GM21717 (cell line): ENCODE measurements around the gene ARAP1.

ENCODE experiments used
- ATAC-seq: cut with Tn5 transposase; IDR thresholded peaks from one replicate; pipeline ENCODE4 v1.9.1; 2021; ENCODE audit warnings: mild to moderate bottlenecking, moderate library complexity; ENCODE audit not compliant: unreplicated experiment

Gene ARAP1

DNA sequence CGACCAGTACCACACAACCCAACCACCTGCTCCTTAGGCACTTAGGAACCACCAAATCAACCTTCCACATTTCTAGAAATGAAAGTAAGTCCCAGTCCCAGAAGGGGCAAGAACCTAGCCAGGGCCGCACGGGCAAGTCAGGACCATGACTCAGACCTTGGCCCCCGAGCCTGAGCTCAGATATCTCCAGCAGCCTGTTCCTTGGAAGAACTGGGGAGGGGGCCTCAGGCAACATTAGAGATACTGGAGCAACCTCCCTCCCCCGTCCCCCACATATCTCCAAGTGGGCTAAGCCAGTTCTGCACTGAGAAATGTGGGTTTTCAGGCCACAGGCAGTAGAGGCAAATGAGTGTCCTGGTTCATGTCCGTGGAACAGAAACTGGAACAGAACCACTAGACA, 7.7 kb downstream of the ARAP1 start:
- no peak for ATAC-seq

DNA sequence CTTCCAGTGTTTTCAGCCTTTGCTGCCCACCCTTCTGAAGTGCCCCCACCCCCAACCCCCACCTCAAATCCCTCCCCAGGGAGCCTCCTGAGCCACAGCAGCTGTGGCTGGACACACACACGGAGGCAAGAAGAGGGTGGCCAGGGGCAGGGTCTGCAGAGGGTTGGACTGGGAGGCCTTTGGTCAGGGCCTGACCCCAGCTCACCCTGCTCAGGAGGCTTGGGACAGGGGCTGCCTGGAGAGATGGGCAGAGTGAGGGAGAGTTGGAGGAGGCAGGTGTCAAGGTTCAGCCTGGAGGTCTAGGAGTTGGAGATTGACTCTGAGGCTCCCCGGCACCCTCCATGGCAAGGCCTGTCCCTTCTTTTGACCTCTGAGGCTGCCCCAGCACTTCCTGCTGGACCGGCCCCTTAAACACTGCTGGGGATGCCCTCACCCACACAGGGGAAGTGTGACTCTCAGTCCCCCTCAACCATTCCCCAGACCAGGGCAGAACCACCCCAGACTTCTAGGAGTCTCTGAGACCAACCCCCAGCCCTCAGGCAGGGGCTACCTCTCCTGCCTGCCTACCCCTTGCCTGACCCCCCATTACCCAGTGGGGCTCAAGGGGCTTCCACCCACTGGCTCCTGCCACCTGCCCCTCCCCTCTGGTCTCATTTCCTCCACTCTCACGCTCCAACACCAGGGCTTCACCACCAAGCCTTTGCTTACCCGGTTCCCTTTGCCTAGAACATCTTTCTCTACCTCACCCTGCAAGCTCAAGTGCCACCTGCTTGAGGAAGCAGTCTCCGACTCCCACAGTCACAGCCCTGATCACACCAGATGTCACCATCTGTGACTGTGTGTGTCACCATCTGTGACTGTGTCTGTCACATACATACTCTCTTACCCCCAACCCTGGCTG, 8.6 kb downstream of the ARAP1 start:
- ATAC-seq: no peak

DNA sequence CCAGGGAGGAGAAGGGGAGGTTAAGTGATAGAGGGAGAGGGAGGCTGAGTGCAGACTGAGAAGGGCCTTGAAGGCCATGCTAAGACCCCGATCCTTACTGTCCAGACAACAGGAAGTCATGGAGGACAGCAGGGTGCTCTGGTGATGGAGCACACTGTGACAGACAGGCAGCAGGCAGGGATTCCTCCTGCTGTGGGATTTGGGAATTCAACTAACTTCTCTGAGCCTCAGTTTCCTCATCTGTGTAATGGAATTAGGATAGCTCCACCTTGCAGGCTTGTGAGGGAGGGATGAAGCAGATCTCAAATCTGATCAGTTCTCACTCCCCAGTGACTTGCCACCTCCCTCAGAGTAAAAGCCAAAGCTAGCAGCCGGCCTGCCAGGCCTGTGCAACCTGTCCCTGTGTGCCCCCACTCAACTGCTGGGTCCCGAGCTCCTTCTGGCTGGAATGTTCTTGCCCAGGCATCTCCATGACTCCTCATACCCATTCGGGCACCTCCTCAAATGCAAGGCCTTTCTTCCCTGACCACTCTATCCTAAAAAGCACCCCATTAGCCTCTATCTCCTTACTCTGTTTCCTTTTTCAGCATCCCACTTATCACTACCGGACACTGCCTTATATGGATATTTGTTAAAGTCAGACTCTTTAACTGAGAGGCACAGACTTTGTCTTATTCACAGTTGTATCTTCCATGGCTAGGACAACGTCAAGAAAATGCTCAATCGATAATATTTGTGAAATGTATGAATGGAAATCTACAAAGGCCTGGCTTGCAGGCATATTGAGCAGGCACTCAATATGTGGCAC, 9.5 kb downstream of the ARAP1 start:
- no peak for ATAC-seq

DNA sequence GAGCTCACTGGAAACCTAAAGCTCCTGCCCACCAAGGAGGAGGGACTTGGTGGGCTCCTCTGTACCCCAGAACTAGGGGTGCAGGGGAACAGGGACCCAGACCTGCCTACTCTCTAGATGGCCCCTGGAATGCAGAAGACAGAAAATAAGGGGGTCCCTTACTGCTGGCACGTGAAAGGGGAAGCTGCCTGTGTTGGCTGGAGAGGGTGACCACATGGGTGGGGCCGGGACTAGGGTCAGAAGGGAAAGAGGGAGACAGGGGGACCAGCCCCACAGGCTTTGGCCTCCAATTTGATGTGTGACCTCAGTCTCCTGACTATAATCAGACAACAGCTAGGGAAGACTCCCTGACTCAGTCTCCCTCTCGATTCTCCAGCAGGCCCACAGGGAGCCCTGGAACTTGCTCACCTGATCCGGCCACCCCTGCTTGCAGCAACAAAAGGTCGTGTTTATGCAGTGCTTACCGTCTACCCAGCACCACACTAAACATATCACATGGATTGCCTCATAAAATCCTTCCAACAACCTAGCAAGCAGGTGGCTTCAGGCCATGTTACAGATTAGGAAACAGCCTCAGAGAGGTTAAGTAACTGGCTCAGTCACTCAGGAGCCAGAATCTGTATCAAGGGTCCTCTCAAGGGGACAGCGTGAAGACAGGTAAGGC, 10.2 kb downstream of the ARAP1 start:
- no peak for ATAC-seq

DNA sequence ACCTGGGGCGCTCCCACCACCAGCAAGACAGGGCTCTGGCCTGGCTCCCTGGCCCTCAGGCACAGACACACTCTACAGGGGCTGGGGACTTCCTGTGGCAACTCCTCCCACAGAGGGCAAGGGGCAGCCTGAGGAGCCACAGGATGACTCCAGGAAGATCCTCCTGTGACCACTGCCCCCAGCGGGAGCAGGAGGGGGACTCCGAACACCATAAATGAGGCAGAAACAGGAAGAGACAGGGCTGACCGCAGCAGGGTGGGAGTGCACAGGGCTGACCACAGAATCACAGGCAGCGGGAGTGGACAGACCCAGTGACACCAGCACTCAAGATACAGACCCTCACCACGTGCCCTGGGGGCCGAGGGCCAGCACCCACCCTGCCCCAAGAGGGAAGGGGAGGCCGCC, 10.8 kb downstream of the ARAP1 start:
- ATAC-seq: no peak

DNA sequence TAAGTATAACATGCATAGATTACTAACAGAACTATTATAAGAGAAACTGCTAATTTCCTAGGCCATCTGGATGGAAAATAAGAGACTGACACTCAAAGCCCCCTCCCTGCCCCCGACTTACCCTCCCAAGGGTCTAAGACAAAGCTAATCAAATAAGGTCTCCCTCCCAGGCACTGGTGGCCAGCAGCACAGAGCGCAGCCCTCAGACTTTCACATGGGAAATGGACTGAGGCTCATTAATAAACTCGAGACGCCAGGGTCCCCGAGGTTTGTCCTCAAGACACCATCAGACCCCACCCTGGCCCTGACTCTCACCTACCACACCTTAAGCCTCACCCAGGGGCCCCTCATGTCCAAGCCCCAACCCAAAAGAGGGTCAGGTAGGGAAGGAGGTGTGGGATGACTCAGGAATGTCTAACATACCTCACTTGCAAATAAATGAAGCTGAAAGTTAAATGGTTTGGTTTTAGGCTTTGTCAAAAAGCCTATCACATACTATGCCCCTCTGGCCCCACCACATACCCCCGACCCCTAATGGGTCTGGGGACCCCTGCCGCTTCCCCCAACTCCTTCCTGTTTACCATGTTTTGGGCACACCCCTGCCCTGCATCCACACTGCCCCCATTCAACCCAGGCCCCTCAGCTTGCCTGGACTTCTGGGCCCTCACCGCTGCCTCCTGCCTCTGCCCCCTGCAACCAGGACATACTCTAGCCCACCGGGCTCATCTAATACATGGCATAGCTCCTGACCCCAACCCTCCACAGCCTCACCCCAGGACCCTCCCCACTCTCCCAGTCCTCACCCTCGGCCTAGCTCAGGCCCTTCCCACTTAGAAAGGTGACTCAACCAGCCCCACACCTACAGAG, 11.4 kb downstream of the ARAP1 start:
- ATAC-seq: no peak

DNA sequence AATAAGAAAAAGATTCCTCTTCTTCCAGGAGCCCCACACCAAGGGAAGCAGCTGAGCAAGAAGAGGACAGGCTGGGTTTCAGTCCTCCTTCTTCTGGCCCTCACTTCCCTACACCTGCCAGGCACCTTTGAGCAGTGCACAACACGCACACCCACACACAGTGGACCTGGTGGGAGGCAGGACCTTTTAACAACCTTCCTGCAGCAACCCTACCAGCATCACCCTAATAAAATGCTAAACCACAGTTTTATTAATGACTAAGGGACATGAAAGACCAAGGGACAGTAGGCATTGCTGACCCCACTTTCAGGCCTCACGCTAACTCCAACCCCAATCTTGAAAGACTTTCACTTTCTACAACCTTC, 12.2 kb downstream of the ARAP1 start:
- ATAC-seq: no peak

DNA sequence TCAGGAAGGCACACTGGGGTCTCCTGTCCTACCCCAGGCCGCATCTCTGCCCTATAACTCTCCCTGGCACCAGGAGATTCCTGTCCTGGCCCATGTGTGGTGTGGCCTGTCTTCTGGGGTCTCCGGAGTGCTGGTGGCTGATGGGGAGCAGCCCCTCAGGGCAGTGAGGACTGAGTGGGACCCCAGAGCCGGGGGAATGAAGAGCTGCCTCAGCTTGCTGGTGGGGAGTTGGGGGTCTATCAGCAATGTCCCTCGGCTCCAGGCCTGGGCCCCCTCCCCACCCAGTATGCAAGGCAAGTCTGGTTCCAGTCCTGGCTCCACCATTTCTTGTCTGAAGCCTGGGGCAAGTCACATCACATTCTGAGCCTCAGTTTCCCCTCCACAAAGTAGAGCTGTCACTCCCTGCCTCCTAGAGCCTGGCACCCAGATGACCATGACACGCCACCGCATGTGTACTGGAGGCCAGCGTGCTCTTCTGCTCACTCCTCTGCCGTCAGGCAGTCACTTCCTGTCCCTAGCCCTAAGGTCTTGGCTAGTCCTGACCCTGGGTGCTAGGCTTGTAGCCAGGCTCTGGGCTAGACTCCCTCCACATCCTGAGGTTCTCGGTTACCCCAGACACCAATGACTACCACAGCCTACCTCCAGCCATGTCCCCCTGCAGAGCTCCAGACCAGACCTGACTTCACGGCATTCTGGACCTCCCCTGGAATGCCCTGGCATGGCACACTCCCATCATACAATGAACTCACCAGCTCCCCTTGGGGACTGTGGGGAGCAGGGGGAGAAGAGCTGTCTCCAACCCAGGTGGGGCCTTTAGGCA, 12.8 kb downstream of the ARAP1 start:
- no peak for ATAC-seq

DNA sequence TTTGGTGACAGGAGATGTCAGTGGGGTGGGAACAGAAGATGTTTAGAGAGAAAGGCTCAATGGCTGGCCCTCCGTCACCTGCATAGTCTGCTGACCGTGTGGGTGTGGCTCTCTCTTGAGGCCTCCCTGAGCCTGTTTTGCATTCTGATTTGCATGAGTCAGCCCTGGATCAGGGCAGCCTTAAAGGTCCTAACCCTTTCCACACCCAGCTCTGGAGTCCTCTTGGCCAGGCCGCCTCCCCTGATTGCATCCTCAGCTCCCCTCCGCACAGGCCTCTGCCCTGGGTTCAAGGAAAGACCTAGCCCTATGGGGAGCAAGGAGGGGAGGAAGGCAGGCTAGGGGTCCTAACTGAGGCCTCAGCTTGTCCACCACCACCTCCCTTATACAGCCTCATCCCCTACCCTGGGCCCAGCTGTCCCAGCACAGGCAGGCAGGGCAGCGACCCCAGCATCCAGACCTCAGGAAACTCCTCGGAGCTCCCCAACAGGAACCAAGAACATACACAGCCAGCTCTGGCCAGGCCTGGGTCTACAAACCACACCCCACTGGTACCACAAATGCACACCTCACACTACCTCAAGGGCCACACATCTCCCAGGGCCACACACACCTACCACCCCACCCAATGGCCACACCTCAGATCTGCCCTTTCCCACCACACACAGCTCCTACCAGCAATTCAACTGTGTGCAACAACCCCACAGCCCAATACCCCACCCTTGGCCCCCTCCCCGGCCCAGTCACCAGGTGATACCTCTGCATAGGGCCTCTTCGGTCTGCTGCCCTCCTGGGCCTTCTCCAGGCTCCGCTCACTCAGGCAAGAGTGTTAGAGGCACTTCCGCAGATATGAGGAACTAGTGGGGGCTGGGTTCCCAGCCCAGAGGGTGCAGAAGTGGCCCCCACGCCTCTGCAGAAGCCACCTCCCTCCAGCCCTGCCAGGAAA, 13.7 kb downstream of the ARAP1 start:
- no peak for ATAC-seq

DNA sequence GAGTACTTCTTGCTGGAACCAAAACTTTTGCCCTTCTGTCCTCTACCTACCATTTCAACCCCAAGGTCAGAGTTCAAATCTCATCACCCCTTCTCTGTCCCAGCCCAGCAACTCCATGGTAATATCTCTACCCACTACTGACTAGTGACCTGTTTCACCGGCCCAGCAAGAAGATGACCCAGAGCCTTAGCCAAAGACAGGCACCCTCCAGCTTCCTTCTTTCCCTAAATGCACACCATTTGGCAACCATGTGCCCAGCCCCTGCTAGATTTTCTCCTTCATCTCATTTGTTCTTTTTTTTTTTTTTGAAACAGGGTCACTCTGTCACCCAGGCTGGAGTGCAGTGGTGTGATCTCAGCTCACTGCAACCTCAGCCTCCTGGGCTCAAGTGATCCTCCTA, 14.9 kb downstream of the ARAP1 start:
- no peak for ATAC-seq

DNA sequence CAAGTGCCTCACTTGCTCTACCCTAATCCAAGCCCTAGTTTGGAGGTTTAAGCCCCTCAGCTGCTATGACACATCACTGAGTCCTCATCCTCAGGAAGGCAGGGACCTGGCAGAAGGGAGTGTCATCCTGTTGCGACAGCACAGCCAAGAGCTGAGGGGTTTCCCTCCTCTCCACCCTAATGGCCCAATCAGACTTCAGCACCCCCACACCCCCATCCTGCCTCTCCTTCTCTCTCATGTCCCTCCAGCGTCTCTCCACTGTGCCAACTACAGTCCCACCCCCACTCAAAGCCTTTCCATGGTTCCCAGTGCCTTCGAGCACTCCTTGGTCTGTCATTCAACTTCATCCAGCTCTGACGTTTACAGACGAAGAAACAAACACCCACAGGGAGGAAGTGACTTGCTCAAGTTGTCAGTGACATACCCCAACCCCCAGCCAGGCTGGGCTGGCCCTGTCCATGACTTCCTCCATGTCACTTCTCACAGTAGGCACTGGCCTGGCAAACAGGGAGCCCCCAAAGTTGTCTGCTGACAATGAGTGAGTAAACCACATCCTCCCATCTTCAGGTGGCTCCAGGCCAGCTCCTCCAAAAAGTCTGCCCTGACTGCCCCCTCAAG, 15.6 kb downstream of the ARAP1 start:
- no peak for ATAC-seq

DNA sequence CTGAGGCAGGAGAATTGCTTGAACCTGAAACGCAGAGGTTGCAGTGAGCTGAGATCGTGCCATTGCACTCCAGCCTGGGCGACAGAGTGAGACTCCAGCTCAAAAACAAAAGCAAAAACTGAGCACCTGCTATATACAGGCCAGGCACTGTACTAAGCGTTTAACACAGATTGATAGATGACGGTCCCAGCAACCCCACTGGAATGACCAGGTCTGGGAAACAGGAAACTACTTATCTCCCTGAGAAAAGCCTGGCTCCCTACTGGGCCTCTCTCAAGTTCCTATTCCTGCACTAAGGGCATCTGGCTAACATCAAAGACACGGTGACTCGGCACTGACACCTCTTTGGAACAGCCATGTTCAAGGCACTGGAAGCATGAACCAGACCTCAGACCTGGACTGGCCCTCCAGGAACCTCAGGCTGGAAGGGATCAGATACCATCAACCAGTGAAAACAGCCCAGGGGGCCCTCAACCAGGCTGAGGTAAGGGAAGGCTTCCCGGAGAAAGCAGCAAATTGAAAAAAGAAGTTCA, 16.6 kb downstream of the ARAP1 start:
- ATAC-seq: no peak

DNA sequence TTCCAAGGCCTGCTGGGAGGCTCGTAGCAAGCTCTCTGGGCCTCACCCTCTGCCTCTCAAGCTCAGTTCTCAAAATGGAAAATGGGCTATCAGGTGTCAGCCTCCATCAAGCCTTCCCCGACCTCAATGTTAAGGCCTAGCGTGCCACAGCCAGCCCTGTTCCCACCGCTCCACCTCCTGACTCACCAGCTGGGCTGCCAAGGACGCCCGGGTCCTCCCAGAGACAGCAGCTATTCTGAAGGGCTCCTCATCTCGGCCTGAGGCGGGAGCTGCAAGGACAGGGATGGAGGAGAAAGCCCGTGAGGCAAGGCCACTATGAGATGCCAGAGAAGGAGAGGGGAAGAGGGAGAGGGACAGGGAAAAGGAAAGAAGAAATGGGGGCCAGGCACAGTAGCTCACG, 19.9 kb downstream of the ARAP1 start:
- no peak for ATAC-seq

DNA sequence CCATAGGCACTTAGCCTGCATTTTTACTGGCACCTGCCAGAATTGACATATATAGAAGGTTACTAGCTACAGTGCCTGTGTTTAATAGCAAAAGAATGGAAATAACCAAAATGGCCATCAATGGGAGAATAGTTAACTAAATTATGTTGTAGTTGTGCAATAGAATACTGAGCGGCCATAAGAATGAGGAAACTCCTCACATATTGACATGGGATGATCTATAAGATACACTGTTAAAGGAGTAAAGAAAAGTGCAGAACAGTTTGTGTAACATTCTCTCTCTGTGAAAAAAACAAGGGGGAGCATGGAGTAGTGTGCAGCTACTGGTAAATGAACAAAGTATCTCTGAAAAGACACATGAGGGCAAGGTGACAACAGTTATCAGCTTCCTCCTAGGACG, 21.5 kb downstream of the ARAP1 start:
- no peak for ATAC-seq

DNA sequence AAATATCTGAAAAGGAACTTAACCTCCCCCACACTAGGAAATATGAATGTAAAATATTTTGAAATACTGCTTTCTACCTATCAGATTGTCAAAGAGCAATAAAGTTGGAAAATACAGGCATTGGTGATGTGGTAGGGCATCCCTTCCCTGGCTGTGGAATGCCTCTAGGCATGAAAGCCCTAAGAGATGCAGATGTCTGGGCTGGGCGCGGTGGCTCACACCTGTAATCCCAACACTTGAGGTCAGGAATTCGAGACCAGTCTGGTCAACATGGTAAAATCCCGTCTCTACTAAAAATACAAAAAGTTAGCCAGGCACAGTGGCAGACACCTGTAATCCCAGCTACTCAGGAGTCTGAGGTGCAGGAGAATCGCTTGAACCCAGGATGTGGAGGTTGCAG, 22.0 kb downstream of the ARAP1 start:
- no peak for ATAC-seq

DNA sequence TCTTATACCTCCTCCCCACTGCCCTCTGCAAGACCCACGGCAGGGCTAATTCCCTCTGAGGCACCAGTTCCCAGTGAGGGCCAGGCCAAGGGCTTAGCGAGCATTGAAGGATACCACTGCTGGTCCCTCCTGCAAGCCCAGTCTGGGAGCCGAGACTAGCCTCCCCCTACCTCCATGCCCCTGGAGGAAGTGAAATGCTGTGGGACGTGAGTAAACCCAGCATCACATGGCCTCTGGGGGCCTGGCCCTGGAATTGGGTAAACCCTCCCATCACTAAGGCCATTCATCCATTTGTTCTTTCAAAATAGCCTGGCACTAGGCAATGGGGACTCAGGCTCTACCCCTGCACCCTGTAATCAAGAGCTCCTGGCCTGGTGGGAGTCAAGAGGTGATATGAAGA, 24.7 kb downstream of the ARAP1 start:
- no peak for ATAC-seq

DNA sequence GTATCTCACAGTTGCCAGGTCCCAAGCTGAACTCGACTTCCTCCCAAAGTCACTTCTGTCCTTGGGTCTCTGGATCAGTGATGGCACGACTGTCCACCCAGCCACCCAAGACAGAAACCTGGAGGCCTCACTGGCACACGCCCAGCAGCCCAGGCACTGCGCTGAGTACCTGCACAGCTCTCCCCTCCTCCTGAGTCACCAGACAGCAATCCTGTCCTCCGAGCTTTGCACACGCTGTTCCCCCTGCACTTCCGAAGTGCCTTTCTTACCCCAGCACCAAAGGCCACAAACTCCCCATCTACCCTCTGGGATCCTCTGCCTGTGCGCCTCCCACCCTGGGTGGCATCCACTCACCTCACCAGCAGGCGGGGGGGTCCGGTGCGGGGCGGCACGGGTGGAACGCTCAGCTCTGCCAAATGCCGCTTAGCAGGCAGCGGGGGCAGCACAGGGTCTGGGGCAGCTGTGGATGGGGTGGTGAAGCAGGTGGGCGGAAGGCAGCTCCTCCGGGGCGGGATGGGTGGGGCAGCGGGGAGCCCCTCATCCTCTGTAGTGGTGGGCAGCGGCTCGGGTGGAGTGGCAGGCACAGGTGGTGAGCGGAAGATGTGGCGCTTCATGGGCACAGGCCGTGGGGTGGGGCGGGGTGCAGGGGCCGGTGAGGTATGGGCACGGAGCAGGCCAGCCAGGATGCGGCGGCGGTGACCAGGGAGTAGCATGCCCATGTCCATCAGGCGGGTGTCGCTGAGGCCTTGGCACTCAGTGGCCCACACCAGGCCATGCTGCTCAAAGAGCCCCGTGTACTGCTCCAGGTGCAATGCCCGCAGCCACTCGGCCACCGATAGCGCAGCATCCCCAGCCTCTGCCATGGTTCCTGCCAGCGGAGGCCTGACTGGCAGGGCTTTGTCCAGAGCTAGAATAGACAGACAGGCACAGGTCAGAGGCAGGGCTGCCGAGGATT, 25.7 kb downstream of the ARAP1 start:
- ATAC-seq: no peak
